PC-9 (cell line): ENCODE results near the gene ACER3.

ENCODE experiments used
- EZH2 ChIP-seq: fragments of 200-600 bp; sonication (generic); IDR thresholded peaks from 2 replicates; pipeline ENCODE4 v1.8.0; 2017; ENCODE audit warnings: antibody characterized with exemption, low read depth
- TF ChIP-seq, protein P1 (sequence below): fragments of 200-600 bp; sonication (generic); conservative IDR thresholded peaks from 2 replicates; pipeline ENCODE4 v1.6.1; 2017; ENCODE audit warnings: mixed run types, antibody characterized with exemption, mild to moderate bottlenecking, moderate library complexity

DNA sequence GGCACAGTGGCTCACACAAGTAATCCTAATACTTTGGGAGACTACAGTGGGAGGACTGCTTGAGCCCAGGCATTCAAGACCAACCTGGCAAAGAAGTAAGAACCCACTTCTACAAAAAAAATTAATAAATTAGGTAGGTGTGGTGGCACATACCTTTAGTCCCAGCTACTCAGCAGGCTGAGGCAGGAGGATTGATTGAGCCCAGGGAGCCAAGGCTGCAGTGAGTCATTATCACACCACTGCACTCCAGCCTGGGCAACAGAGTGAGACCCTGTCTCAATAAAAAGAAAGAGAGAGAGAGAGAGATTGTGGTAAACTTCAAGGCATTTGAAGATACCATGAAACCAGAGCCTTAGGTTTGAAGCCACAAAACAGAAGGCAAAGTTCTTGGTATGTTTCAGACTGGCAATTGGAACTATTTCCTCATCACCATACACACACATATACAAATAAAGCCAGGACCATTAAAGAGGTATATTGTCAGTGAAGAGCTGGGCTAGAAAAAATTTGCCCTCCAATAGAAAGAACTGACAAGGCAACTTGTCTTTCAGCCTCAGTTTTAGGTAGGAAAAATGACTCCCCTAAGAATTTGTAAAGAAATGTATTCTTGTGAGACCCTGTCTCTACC lies 148.9 kb downstream of the ACER3 start:
- TF ChIP-seq, protein P1, sequence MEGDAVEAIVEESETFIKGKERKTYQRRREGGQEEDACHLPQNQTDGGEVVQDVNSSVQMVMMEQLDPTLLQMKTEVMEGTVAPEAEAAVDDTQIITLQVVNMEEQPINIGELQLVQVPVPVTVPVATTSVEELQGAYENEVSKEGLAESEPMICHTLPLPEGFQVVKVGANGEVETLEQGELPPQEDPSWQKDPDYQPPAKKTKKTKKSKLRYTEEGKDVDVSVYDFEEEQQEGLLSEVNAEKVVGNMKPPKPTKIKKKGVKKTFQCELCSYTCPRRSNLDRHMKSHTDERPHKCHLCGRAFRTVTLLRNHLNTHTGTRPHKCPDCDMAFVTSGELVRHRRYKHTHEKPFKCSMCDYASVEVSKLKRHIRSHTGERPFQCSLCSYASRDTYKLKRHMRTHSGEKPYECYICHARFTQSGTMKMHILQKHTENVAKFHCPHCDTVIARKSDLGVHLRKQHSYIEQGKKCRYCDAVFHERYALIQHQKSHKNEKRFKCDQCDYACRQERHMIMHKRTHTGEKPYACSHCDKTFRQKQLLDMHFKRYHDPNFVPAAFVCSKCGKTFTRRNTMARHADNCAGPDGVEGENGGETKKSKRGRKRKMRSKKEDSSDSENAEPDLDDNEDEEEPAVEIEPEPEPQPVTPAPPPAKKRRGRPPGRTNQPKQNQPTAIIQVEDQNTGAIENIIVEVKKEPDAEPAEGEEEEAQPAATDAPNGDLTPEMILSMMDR, result no peak
- no peak for TF ChIP-seq EZH2
